HepG2 (cell line): ENCODE results near the gene MRPL2. TPM values are rescaled to one million over a fixed set of nuclear protein-coding genes. Genes with fewer than 3 reads are reported as not detected.

Experiments
- KDM5B ChIP-seq: sonication (generic); formaldehyde crosslinking; IDR thresholded peaks from 2 replicates; pipeline ENCODE4 v1.4.0; 2020; ENCODE audit warnings: missing genetic modification reagents, mild to moderate bottlenecking, borderline replicate concordance
- MXI1 ChIP-seq: IDR thresholded peaks from 3 replicates; pipeline ENCODE4 v1.6.1; 2012; ENCODE audit warnings: low read depth, low read length, inconsistent platforms, borderline replicate concordance
- MYC ChIP-seq: sonication (generic); formaldehyde crosslinking; IDR thresholded peaks from 2 replicates; pipeline ENCODE4 v1.9.0; 2021; ENCODE audit warnings: missing genetic modification reagents, borderline replicate concordance
- ONECUT2 ChIP-seq: sonication (generic); formaldehyde crosslinking; IDR thresholded peaks from 2 replicates; pipeline ENCODE4 v1.4.0; 2020; ENCODE audit warnings: missing genetic modification reagents
- PHF21A ChIP-seq: sonication (generic); formaldehyde crosslinking; IDR thresholded peaks from 2 replicates; pipeline ENCODE4 v1.5.0; 2020; ENCODE audit warnings: mild to moderate bottlenecking, missing genetic modification reagents
- RAD21 ChIP-seq: fragments of 450-650 bp; formaldehyde crosslinking; IDR thresholded peaks from 2 replicates; pipeline ENCODE4 v1.5.0; 2020; ENCODE audit warnings: mild to moderate bottlenecking
- SNAPC2 ChIP-seq: sonication (generic); formaldehyde crosslinking; IDR thresholded peaks from 2 replicates; pipeline ENCODE4 v1.8.1; 2022; ENCODE audit warnings: mild to moderate bottlenecking, missing genetic modification reagents
- ZBTB42 ChIP-seq: sonication (generic); formaldehyde crosslinking; IDR thresholded peaks from 2 replicates; pipeline ENCODE4 v1.5.0; 2020; ENCODE audit warnings: mild to moderate bottlenecking, missing genetic modification reagents
- ZNF230 ChIP-seq: sonication (generic); formaldehyde crosslinking; IDR thresholded peaks from 2 replicates; pipeline ENCODE4 v1.4.0; 2020; ENCODE audit warnings: mild to moderate bottlenecking, missing genetic modification reagents
- ZNF329 ChIP-seq: sonication (generic); formaldehyde crosslinking; IDR thresholded peaks from 2 replicates; pipeline ENCODE4 v1.9.0; 2021; ENCODE audit warnings: low read depth, mild to moderate bottlenecking, missing genetic modification reagents
- ZNF558 ChIP-seq: sonication (generic); formaldehyde crosslinking; IDR thresholded peaks from 2 replicates; pipeline ENCODE4 v1.9.0; 2022; ENCODE audit warnings: mild to moderate bottlenecking, missing genetic modification reagents, borderline replicate concordance
- ZNF790 ChIP-seq: sonication (generic); formaldehyde crosslinking; IDR thresholded peaks from 2 replicates; pipeline ENCODE4 v1.8.0; 2022; ENCODE audit warnings: missing genetic modification reagents, mild to moderate bottlenecking, borderline replicate concordance
- ZNF850 ChIP-seq: sonication (generic); formaldehyde crosslinking; conservative IDR thresholded peaks from 2 replicates; pipeline ENCODE4 v1.9.0; 2021; ENCODE audit warnings: mild to moderate bottlenecking, missing genetic modification reagents
- ZNF891 ChIP-seq: sonication (generic); formaldehyde crosslinking; IDR thresholded peaks from 2 replicates; pipeline ENCODE4 v1.5.0; 2020; ENCODE audit warnings: mild to moderate bottlenecking, missing genetic modification reagents
- ZSCAN22 ChIP-seq: sonication (generic); formaldehyde crosslinking; IDR thresholded peaks from 2 replicates; pipeline ENCODE4 v1.4.0; 2020; ENCODE audit warnings: mild to moderate bottlenecking, missing genetic modification reagents
- ZSCAN30 ChIP-seq: sonication (generic); formaldehyde crosslinking; IDR thresholded peaks from 2 replicates; pipeline ENCODE4 v1.5.0; 2020; ENCODE audit warnings: mild to moderate bottlenecking, missing genetic modification reagents
- polyA plus RNA-seq, 8 experiments: library from polyadenylated mRNA; depleted of rRNA in 3 of 8; stranded (reverse) in 7 of 8; unstranded in 1 of 8; fragments of >200 nt; fragmentation: Illumina TruSeq in 4 of 8; extraction: Trizol in 4 of 8; gene quantifications; 2 replicates each; pipeline versions ENCODE4 v1.2.1 to v1.2.3, GENCODE V29; 2011 to 2016; ENCODE audit warnings: low read depth in 4 of 8, missing spikeins in 1 of 8, mixed read lengths in 1 of 8; ENCODE audit not compliant: insufficient read depth in 1 of 8
- total RNA-seq, 5 experiments: library from RNA; depleted of rRNA; stranded (reverse); fragments of >200 nt; fragmentation: Illumina TruSeq; extraction: Trizol; gene quantifications; 2 replicates each; pipeline ENCODE4 v1.2.3, GENCODE V29; 2016; ENCODE audit warnings: low read depth in 1 of 5
- TF ChIP-seq, protein P1 (sequence below): sonication (generic); formaldehyde crosslinking; conservative IDR thresholded peaks from 2 replicates; pipeline ENCODE4 v1.8.0; 2022; ENCODE audit warnings: missing genetic modification reagents
- TF ChIP-seq, protein P2 (sequence below): IDR thresholded peaks from 2 replicates; pipeline ENCODE4 v1.6.1; 2016
- TF ChIP-seq, protein P3 (sequence below): sonication (generic); formaldehyde crosslinking; IDR thresholded peaks from 2 replicates; pipeline ENCODE4 v1.4.0; 2020; ENCODE audit warnings: mild to moderate bottlenecking, missing genetic modification reagents, borderline replicate concordance
- TF ChIP-seq, protein P4 (sequence below): fragments of 450-650 bp; IDR thresholded peaks from 2 replicates; pipeline ENCODE4 v1.6.1; 2017; ENCODE audit warnings: mild to moderate bottlenecking

The MRPL2 gene
- total and polyA plus RNA-seq, 2 of the 13 experiments (the other 11 are each of a cell fraction or from before 2014, with no cell fraction given) = 56.8 to 65.6 TPM

DNA sequence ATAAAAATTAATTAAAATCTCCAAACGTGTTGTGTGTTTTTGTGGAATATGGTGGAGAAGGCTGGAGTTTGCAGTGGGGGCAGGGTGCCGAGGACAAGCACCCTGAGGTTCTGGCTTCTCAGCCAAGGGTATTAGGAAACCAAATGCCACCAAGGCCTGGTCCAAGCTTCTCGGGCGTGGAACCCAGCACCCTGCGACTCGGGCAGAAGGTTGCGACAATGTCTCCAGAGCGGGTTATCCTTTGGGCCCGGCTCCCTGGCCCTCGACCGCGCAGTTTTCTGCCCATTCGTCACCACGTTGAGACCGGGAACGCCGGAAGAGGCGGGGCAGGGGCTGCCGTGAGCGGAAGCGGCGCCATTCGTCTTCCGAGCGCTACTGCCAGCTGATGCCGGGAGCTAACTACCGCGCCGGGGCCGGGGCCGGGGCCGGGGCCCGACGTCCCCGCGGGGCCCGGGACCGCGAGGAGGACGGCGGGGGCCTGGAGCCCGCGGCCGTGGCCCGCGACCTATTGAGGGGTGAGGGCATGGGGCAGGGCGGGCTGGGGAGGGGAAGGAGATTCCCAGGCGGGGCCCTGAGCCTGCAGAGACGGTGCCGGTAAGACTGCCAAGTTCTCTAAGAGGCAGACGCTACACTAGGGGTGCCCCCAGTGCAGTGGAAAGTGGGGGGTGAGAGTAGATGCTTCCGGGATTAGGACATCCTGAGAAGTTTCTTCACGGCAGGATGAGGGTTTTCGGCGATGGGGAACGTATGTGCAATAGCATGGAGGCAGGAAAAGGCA lies 37.8 kb downstream of the MRPL2 start, which contains the start of gene RRP36 (continued):
- TF ChIP-seq ZNF891 (0 out of 2 replicates have a peak, but pooled peaks have one; percentile 74), SNAPC2 (no peak), ZBTB42 (CRISPR knock-in tag) (no peak), ZNF850 (CRISPR knock-in tag) (no peak), ZNF230 (CRISPR knock-in tag) (peak; percentile 61; the same call in 1 of the 2 replicates), MXI1 (peak; percentile 86; the same call in 1 of the 3 replicates), PHF21A (peak; percentile 13; the same call in 1 of the 2 replicates), ZSCAN22 (CRISPR knock-in tag) (no peak), ZNF790 (CRISPR knock-in tag) (no peak; the same call in 1 of the 2 replicates), MYC (CRISPR knock-in tag) (peak; percentile 85), ZSCAN30 (CRISPR knock-in tag) (no peak), RAD21 (CRISPR knock-in tag) (peak; percentile 48; the same call in 1 of the 2 replicates), ONECUT2 (CRISPR knock-in tag) (no peak), ZNF329 (CRISPR knock-in tag) (no peak), KDM5B (CRISPR knock-in tag) (peak; percentile 90), ZNF558 (CRISPR knock-in tag) (no peak)
- TF ChIP-seq, protein P1, sequence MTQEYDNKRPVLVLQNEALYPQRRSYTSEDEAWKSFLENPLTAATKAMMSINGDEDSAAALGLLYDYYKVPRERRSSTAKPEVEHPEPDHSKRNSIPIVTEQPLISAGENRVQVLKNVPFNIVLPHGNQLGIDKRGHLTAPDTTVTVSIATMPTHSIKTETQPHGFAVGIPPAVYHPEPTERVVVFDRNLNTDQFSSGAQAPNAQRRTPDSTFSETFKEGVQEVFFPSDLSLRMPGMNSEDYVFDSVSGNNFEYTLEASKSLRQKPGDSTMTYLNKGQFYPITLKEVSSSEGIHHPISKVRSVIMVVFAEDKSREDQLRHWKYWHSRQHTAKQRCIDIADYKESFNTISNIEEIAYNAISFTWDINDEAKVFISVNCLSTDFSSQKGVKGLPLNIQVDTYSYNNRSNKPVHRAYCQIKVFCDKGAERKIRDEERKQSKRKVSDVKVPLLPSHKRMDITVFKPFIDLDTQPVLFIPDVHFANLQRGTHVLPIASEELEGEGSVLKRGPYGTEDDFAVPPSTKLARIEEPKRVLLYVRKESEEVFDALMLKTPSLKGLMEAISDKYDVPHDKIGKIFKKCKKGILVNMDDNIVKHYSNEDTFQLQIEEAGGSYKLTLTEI (CRISPR knock-in tag) = no peak
- TF ChIP-seq, protein P2, sequence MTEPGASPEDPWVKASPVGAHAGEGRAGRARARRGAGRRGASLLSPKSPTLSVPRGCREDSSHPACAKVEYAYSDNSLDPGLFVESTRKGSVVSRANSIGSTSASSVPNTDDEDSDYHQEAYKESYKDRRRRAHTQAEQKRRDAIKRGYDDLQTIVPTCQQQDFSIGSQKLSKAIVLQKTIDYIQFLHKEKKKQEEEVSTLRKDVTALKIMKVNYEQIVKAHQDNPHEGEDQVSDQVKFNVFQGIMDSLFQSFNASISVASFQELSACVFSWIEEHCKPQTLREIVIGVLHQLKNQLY (CRISPR knock-in tag) = no peak
- TF ChIP-seq, protein P3, sequence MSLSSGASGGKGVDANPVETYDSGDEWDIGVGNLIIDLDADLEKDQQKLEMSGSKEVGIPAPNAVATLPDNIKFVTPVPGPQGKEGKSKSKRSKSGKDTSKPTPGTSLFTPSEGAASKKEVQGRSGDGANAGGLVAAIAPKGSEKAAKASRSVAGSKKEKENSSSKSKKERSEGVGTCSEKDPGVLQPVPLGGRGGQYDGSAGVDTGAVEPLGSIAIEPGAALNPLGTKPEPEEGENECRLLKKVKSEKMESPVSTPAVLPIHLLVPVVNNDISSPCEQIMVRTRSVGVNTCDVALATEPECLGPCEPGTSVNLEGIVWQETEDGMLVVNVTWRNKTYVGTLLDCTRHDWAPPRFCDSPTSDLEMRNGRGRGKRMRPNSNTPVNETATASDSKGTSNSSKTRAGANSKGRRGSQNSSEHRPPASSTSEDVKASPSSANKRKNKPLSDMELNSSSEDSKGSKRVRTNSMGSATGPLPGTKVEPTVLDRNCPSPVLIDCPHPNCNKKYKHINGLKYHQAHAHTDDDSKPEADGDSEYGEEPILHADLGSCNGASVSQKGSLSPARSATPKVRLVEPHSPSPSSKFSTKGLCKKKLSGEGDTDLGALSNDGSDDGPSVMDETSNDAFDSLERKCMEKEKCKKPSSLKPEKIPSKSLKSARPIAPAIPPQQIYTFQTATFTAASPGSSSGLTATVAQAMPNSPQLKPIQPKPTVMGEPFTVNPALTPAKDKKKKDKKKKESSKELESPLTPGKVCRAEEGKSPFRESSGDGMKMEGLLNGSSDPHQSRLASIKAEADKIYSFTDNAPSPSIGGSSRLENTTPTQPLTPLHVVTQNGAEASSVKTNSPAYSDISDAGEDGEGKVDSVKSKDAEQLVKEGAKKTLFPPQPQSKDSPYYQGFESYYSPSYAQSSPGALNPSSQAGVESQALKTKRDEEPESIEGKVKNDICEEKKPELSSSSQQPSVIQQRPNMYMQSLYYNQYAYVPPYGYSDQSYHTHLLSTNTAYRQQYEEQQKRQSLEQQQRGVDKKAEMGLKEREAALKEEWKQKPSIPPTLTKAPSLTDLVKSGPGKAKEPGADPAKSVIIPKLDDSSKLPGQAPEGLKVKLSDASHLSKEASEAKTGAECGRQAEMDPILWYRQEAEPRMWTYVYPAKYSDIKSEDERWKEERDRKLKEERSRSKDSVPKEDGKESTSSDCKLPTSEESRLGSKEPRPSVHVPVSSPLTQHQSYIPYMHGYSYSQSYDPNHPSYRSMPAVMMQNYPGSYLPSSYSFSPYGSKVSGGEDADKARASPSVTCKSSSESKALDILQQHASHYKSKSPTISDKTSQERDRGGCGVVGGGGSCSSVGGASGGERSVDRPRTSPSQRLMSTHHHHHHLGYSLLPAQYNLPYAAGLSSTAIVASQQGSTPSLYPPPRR (CRISPR knock-in tag) = no peak
- TF ChIP-seq, protein P4, sequence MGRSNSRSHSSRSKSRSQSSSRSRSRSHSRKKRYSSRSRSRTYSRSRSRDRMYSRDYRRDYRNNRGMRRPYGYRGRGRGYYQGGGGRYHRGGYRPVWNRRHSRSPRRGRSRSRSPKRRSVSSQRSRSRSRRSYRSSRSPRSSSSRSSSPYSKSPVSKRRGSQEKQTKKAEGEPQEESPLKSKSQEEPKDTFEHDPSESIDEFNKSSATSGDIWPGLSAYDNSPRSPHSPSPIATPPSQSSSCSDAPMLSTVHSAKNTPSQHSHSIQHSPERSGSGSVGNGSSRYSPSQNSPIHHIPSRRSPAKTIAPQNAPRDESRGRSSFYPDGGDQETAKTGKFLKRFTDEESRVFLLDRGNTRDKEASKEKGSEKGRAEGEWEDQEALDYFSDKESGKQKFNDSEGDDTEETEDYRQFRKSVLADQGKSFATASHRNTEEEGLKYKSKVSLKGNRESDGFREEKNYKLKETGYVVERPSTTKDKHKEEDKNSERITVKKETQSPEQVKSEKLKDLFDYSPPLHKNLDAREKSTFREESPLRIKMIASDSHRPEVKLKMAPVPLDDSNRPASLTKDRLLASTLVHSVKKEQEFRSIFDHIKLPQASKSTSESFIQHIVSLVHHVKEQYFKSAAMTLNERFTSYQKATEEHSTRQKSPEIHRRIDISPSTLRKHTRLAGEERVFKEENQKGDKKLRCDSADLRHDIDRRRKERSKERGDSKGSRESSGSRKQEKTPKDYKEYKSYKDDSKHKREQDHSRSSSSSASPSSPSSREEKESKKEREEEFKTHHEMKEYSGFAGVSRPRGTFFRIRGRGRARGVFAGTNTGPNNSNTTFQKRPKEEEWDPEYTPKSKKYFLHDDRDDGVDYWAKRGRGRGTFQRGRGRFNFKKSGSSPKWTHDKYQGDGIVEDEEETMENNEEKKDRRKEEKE = no peak
